ES-I3 (cell line): ENCODE data around the gene SMYD3.
"Not testable (repeated sequence)": the region's sequence is repeated elsewhere in the genome, so short reads cannot be mapped to it uniquely, and the experiment has no call there.

ENCODE experiments used
- H3K36me3 ChIP-seq: 2 replicates; pipeline ENCODE4 v1.6.1; 2013; ENCODE audit warnings: mild to moderate bottlenecking, low read length, control low read depth, moderate library complexity; ENCODE audit not compliant: insufficient read depth
- H3K4me1 ChIP-seq: 2 replicates; pipeline ENCODE4 v1.6.1; 2013; ENCODE audit warnings: mild to moderate bottlenecking, control low read depth, low read length; ENCODE audit not compliant: insufficient read depth
- H3K9ac ChIP-seq: 2 replicates; pipeline ENCODE4 v1.6.1; 2013; ENCODE audit warnings: low read depth, mild to moderate bottlenecking, low read length, moderate library complexity
- H3K9me3 ChIP-seq: 2 replicates; pipeline ENCODE4 v1.6.1; 2013; ENCODE audit warnings: mild to moderate bottlenecking, low read length, moderate library complexity; ENCODE audit not compliant: control insufficient read depth, insufficient read depth

SMYD3 gene

DNA sequence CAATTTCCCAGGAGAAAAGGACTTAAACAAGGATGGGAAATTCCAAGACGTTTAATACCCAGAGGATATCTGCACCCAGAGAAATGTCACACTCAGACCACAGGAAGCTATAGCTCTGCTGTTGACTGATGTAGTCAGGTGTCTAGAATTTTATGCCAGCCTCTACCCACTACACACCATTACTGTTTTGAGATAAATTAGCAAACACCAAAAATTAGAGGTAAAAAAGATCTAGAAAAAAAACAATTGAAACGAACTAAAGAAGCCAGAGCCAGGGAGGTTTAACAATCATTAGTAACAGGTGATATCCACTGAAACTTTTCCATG is 519.9 kb downstream of the SMYD3 start:
- Histone ChIP-seq H3K4me1 (no peaks in the 10 kb centered on the region), H3K9me3 (no peaks in the 10 kb centered on the region), H3K36me3 (no peaks in the 10 kb centered on the region), H3K9ac (no peak overlapping the region)

- Histone ChIP-seq H3K9me3 (no peaks in the 10 kb centered on the region), H3K36me3 (no peaks in the 10 kb centered on the region), H3K9ac (no peak overlapping the region), H3K4me1 (no peaks in the 10 kb centered on the region)
Observed at GRCh38 chr1:245986404-245987218, 520.5 kb downstream of the SMYD3 start.

- Histone ChIP-seq H3K36me3 (no peaks in the 10 kb centered on the region), H3K9me3 (no peaks in the 10 kb centered on the region), H3K9ac (no peak overlapping the region)
Observed at GRCh38 chr1:245984390-245985155, 522.5 kb downstream of the SMYD3 start.

GRCh38 chr1:245983294-245983967 is 523.6 kb downstream of the SMYD3 start:
- no peaks in the 10 kb centered on the region for H3K9me3 ChIP-seq
- no peaks in the 10 kb centered on the region for H3K36me3 ChIP-seq
- H3K9ac ChIP-seq, result no peak overlapping the region
- no peaks in the 10 kb centered on the region for H3K4me1 ChIP-seq

More at GRCh38 chr1:245984390-245985155, 522.5 kb downstream of the SMYD3 start:
- no peaks in the 10 kb centered on the region for H3K4me1 ChIP-seq

DNA sequence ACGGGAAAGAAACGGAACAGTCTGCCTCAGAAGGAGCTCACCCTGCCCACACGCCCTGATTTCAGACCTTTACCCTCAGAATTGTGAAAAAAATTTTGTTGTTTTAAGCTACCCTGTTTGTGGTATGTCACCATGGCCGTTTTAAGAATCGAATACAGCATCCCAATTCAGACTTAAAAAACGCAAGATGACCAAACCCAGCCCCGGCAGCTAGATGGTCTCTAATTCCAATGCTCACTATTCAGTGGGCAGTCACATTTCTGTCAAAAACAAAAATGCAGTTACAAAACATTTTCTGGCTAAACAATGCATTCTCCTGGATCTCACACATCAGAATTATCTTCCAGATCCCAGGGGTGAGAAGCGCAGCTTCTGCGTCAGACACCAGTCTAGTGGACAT is 527.5 kb downstream of the SMYD3 start:
- Histone ChIP-seq H3K9ac (no peak overlapping the region), H3K36me3 (no peaks in the 10 kb centered on the region), H3K4me1 (no peaks in the 10 kb centered on the region), H3K9me3 (no peaks in the 10 kb centered on the region)

DNA sequence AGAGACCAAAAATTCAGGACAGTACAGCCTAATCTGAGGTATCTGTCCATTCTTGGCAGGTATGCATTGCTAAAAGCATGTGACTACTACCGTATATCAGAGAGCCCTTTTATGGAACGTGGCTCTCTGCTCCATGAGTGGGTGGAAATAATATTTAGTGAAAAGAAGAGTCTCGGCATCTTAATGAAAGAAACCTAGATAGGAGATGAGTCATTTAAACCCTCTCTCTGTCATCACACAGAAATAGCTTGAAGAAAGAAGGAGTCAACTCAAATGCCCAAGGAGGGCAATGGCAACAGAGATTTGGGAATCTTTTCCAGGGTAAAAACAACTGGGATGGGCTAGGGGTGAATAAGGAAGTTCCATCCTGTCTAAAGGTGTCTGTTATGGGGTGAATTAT is 528.2 kb downstream of the SMYD3 start:
- no peaks in the 10 kb centered on the region for H3K4me1 ChIP-seq
- H3K36me3 ChIP-seq, result no peaks in the 10 kb centered on the region
- H3K9ac ChIP-seq, result no peak overlapping the region
- no peaks in the 10 kb centered on the region for H3K9me3 ChIP-seq

DNA sequence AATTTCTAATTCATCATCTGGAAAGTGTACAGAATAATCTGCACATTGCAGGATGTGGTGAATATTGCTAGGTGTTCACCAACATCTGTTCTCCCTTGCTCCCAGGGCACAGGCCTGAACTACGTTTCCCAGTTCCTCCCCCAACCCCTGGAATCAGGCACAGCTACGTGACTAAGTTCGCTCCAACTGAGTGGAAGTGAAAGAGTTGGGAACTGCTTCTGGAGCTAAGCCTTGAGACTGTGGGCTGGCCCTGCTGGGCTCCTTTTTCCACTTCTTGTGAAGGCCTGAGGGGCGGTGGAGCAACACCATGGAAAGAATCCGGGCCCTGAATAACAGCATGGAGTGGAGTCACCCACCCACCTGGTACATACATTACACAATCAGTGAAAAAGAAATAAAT is 534.6 kb downstream of the SMYD3 start:
- Histone ChIP-seq H3K9me3 (no peaks in the 10 kb centered on the region), H3K36me3 (no peaks in the 10 kb centered on the region), H3K9ac (no peak overlapping the region), H3K4me1 (peaks cover 11% of the 10 kb centered on the region)

- Histone ChIP-seq H3K9ac (no peak overlapping the region), H3K36me3 (no peaks in the 10 kb centered on the region), H3K9me3 (no peaks in the 10 kb centered on the region), H3K4me1 (peaks cover 11% of the 10 kb centered on the region)
Observed at GRCh38 chr1:245971711-245972085, 535.4 kb downstream of the SMYD3 start.

DNA sequence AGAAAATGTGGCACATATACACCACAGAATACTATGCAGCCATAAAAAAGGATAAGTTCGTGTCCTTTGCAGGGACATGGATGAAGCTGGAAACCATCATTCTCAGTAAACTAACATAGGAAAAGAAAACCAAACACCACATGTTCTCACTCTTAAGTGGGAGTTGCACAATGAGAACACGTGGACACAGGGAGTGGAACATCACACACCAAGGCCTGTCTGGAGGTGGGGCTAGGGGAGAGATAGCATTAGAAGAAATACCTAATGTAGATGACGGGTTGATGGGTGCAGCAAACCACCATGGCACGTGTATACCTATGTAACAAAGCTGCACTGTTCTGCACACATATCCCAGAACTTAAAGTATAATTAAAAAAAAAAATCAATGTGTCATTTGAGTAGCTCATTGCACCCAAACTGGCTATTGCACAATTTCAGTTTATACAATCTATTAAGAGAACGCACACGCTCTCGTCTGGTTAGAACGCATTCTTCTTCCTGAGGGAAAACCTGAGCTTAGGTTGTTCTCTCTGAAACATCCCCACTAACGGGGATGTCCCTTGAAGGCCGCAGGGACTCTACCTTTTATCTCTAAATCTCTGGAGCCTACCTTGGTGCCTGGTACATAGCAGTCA is 535.9 kb downstream of the SMYD3 start:
- peaks cover 11% of the 10 kb centered on the region for H3K4me1 ChIP-seq
- not testable (repeated sequence) for H3K36me3 ChIP-seq, H3K9ac ChIP-seq, H3K9me3 ChIP-seq

DNA sequence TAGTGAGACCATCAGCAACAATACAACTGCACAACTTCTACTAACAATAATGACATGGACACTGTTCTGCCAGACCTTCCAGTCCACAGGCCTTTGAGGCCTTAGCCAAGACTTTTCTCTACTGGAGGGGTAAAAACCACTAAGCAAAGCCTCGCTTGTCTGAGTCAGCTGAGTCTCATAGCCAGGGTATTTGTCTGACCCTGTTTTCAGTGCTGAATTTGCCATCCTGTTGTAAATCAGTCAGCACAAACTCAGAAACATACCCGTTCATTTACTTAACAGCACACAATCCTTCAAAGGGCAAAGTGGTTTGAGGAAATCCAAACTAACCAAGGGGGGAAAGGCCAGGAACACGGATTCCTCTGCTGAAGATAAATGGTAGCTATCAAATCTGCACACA is 537.8 kb downstream of the SMYD3 start:
- H3K9me3 ChIP-seq, result no peaks in the 10 kb centered on the region
- H3K36me3 ChIP-seq, result no peaks in the 10 kb centered on the region
- H3K9ac ChIP-seq, result no peak overlapping the region
- peaks cover 11% of the 10 kb centered on the region for H3K4me1 ChIP-seq

DNA sequence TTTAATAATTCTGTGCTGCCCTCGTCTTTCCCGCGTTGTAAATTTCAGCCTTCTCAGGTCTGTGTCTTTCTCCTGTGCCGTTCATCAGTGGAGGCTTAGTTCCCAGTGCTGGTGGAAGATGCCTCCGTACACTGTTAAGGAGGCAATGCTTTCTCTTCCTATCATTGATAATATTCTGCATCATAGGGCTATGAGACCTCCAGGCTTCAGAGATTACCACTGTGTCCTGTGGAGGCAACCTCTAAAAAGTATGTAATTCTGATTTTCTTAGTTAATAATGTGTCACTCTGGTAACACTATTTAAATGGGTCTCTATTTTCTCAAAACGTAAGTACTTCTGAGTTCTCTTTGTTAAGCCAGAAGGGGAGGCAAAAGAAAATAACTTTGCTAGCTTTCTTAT is 538.3 kb downstream of the SMYD3 start:
- Histone ChIP-seq H3K9me3 (no peaks in the 10 kb centered on the region), H3K36me3 (no peaks in the 10 kb centered on the region), H3K9ac (no peak overlapping the region), H3K4me1 (peaks cover 11% of the 10 kb centered on the region)

DNA sequence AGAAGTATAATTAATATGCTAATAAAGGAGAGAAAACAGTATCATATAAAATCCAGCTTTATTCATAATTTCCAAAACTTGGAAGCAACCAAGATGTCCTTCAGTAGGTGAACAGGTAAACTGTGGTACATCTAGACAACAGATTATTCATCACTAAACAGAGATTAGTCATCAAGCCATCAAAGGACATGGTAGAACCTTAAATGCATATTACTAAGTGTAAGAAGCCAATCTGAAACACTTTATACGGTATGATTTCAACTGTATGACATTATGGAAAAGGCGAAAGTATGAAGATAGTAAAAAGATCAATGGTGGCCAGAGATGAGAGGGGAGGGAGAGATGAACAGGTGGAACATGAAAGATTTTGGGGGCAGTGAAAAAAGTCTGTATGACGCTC is 541.7 kb downstream of the SMYD3 start:
- Histone ChIP-seq H3K9me3 (no peaks in the 10 kb centered on the region), H3K4me1 (peaks cover 11% of the 10 kb centered on the region), H3K36me3 (no peaks in the 10 kb centered on the region), H3K9ac (no peak overlapping the region)

DNA sequence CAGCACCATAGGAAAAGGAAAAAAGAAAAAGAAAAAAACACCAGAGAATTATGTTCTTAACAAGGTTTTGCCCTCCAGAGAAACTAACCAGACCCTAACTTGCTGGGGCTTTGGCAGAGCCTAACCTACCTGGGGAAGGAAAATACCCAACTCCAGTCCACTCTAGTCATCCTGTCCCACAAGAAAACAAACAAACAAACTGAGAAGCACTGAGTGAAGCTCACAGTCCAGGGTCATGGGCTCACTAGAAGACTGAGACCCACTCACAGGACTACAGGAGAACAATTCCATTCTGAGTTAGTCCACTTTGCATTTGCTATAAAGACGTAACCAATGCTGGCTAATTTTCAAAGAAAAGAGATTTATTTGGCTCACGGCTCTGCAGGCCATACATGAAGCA is 543.4 kb downstream of the SMYD3 start:
- H3K9ac ChIP-seq, result no peak overlapping the region
- no peaks in the 10 kb centered on the region for H3K36me3 ChIP-seq
- H3K9me3 ChIP-seq, result no peaks in the 10 kb centered on the region

DNA sequence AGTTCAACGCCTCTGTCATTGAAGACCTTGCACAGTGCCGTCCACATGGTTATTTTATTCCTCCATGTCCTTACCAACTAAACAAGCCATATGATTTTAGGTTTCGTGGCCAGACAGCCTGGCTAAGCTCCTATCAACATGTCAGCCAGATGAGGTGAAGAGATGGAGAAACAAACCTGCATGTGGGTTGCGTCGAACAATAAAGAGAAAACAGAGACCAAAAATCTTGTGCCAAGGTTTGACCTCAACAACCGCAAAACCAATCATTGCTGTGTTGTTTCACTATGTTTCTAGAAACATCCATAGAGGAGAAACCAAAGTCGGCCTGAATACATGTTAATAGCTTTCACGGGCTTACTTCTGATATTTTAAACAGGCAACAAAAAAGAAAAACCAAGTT is 544.6 kb downstream of the SMYD3 start:
- H3K9ac ChIP-seq, result no peak overlapping the region
- no peaks in the 10 kb centered on the region for H3K4me1 ChIP-seq
- H3K36me3 ChIP-seq, result no peaks in the 10 kb centered on the region
- no peaks in the 10 kb centered on the region for H3K9me3 ChIP-seq

More for the DNA sequence above, 543.4 kb downstream of the SMYD3 start:
- H3K4me1 ChIP-seq, result peaks cover under 1% of the 10 kb centered on the region; the same call in 1 of the 2 replicates
